Caki2 (cell line): ENCODE data around the gene OLR1. TPM values are rescaled to one million over a fixed set of nuclear protein-coding genes. Genes with fewer than 3 reads are reported as not detected.
A peak's percentile ranks its signal among the peaks of the same experiment; 100 is the strongest.

Experiments used
- DNase-seq: peaks from one replicate; pipeline ENCODE4 v3.0.0-alpha.2; 2015; ENCODE audit warnings: low read depth
- in situ Hi-C: cut with HindIII; loops from 2 replicates; pipeline ENCODE4 v1.10.0; 2016; ENCODE audit warnings: low sequenced_read_pairs, low pct_unique_long_range_greater_than_20kb, mixed read lengths
- total RNA-seq: library from RNA; depleted of rRNA; stranded (reverse); fragments of >200 nt; shearing (Covaris generic); gene quantifications from 2 replicates; pipeline ENCODE4 v1.2.3, GENCODE V29; 2014; ENCODE audit warnings: low replicate concordance; rRNA removed

OLR1 gene
- total RNA-seq, 1 experiment from 2014 or later: not detected

DNA sequence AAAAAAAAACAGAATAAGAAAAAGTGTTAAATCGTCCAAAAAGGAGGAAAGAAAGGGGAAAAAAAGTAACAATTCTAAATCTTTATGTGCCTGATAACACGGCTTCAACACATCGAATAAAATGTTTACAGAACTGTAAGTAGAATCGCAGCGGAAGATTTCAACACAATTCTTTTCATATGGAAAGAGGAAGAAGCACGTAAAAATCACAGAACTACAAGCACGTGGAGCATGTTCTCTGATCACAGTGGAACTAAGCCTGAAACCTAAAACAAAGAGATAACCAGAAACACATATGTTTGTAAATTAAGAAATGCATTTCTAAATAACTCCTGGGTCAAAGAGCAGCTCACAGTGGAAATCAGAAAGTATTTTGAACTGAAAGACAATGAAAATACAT is 50.7 kb downstream of the OLR1 start:
- DNase-seq: no peak
- in situ Hi-C loops: no loop called here

DNA sequence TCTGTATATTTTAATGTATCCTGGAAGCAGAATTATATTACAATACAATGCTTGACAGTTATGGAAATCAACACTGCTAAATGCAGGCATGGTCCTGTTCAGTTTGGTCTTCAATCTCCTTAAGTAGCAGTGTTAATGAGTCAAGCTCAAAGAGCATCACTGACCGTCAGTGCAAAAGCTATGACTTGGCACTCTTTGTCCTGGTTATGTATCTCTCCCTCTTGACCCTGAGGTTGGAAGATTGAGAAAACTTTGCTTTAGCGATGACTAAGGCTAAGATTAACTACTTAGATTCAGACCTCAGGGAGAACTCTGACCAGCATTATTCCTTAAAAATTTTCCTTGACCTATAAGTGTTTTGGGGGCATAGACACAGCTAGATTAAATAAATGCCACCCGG is 52.9 kb downstream of the OLR1 start:
- DNase-seq: peak; percentile 16
- in situ Hi-C loops: no loop called here

DNA sequence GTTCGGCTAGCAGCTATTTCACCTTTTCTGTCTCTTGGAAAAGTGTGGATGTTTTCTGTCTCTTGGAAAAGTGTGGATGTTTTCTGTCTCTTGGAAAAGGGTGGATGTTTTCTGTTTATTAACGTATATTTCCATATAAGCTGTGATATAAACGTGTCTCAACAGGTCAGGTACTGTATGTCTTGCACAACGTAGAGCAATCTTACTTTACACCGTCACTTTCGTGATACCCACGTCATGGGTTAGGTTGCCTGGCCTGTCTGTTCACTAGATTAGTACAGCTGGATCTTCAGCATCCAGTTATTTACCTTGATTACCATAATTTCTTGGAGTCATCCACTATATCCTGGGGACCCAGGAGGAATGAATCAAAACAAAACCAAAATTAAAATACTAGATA is 56.0 kb downstream of the OLR1 start:
- in situ Hi-C loops: no loop called here
- DNase-seq: no peak

DNA sequence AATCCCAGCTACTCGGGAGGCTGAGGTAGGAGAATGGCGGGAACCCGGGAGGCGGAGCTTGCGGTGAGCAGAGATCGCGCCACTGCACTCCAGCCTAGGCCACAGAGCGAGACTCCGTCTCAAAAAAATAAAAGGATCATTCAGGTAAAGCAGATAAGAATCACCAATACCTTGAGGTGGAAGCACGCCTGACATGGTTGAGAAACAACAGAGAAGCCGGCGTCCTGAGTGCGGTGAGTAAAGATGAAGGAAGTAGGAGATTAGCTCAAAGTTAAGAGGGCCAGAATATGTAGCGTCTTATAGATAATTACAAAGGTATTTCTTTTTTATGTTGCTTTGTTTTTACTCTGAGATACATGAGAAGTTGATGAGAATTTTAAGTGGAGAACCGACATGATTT is 56.6 kb downstream of the OLR1 start:
- in situ Hi-C loops: no loop called here
- no peak for DNase-seq

DNA sequence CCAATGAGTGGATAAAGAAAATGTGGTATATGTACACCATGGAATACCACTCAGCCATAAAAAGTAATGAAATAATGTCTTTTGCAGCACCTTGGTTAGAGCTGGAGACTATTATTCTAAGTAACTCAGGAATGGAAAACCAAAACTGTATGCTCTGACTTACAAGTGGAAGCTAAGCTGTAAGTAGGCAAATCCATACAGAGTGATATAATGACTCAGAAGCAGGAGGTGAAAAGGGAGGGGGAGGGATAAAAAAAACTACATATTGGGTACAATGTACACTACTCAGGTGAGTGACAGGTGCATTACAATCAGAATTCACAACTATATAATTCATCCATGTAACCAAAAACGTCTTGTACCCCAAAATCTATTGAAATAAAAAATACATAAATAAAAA is 58.0 kb downstream of the OLR1 start:
- in situ Hi-C loops: no loop called here

DNA sequence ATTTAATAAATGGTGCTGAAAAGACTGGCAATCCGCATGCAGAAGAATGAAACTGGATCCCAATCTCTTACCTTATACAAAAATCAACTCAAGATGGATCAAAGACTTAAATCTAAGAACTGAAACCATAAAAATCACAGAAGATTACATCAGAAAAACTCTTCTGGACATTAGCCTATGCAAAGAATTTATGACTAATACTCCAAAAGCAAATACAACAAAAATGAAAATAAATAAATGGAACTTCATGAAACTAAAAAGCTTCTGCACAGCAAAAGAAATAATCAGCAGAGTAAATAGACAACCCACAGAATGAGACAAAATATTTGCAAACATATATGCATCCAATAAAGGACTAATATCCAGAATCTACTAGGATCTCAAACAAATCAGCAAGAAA is 58.9 kb downstream of the OLR1 start:
- no peak for DNase-seq
- in situ Hi-C loops: no loop called here

More for the DNA sequence above, 58.0 kb downstream of the OLR1 start:
- DNase-seq: no peak

DNA sequence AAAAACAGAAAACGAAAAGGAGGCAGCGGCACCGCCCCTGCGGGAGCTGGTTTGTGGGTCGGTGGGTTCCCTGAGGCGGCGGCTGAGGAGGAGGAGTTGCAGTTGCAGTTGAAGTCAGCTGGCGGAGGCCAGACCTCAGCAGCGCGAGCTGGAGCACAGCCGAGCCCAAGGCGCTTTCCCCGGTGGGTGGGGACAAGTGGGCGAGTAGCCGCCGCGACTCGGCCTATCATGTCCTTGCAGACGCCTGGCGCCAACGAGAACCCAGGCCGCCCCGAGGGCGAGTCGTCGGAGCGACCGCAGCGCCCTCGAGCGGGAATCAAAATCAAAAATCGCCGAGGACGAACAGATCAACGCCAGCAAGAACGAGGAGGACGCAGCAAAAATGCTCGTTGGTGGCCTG is 60.5 kb downstream of the OLR1 start:
- in situ Hi-C loops: no loop called here
- DNase-seq: no peak

DNA sequence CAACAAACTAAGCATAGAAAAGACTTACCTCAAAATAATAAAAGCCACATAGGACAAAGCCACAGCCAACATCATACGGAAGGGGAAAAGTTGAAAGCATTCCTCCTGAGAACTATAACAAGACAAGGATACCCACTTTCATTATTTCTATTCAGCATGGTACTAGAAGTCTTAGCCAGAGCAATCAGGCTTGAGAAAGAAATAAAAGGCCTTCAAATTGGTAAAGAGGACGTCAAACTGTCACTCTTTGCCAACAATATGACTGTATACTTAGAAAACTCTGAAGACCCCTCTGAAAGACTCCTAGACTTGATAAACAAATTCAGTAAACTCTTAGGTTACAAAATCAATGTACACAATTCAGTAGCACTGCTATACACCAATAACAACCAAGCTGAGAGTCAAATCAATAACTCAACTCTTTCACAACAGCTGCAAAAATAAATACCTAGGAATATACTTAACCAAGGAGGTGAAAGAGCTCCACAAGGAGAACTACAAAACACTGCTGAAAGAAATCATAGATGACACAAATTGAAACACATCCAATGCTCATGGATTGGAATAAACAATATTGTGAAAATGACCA is 61.6 kb downstream of the OLR1 start:
- in situ Hi-C loops: no loop called here

More for the DNA sequence above, 61.6 kb downstream of the OLR1 start:
- no peak for DNase-seq

Other genes starting within 250 kb of the OLR1 start
- gene CLEC2A, start 239.8 kb downstream of the OLR1 start, total RNA-seq: not detected in 2 replicates
- gene CLEC12A, start 200.7 kb downstream of the OLR1 start, total RNA-seq: not detected in 2 replicates
- gene CLEC1B, start 173.0 kb downstream of the OLR1 start, total RNA-seq: not detected in 2 replicates
- not detected in 2 replicates for gene CLEC12B, start 161.5 kb downstream of the OLR1 start, total RNA-seq
- gene CLEC9A, start 141.4 kb downstream of the OLR1 start, total RNA-seq: not detected in 2 replicates
- gene CLEC1A, start 73.1 kb downstream of the OLR1 start, total RNA-seq: not detected in 2 replicates
- not detected in 2 replicates for gene CLEC7A, start 41.9 kb downstream of the OLR1 start, total RNA-seq
- 2.8 TPM in 1 of 2 replicates, not detected in the other for gene TMEM52B, start 6.9 kb upstream of the OLR1 start, total RNA-seq
- gene GABARAPL1, start 40.7 kb upstream of the OLR1 start, total RNA-seq: 83.6 and 160 TPM in 2 replicates
- gene KLRD1, start 135.7 kb upstream of the OLR1 start, total RNA-seq: not detected in 2 replicates
- not detected in 2 replicates for gene KLRK1, start 217.9 kb upstream of the OLR1 start, total RNA-seq
- not detected in 2 replicates for gene KLRC4, start 237.6 kb upstream of the OLR1 start, total RNA-seq
- gene KLRC3, start 248.5 kb upstream of the OLR1 start, total RNA-seq: not detected in 2 replicates